ENCODE results near the gene GJD2.

Gene GJD2

GRCh38 chr15:34721802-34722438 lies 32.9 kb downstream of the GJD2 start:
- no peak for DNase-seq

- no peak for DNase-seq
Observed at GRCh38 chr15:34721157-34721801, 33.5 kb downstream of the GJD2 start.

GRCh38 chr15:34719695-34720094 lies 35.1 kb downstream of the GJD2 start:
- no peak for DNase-seq

- no peak for DNase-seq
Observed at GRCh38 chr15:34718681-34719665, 35.8 kb downstream of the GJD2 start.

- no peak for DNase-seq
Observed at GRCh38 chr15:34717729-34718128, 37.1 kb downstream of the GJD2 start.

- no peak for DNase-seq
Observed at GRCh38 chr15:34716111-34716510, 38.7 kb downstream of the GJD2 start.

- DNase-seq = no peak
Observed at GRCh38 chr15:34714476-34715121, 40.2 kb downstream of the GJD2 start.

- no peak for DNase-seq
Observed at GRCh38 chr15:34713635-34714034, 41.2 kb downstream of the GJD2 start.

GRCh38 chr15:34709866-34710265 lies 44.9 kb downstream of the GJD2 start:
- no peak for DNase-seq

- no peak for DNase-seq
Observed at GRCh38 chr15:34708422-34708821, 46.4 kb downstream of the GJD2 start.

- DNase-seq = no peak
Observed at GRCh38 chr15:34701536-34701935, 53.3 kb downstream of the GJD2 start.

Measured in effector CD8-positive, alpha-beta T cell (primary cell).